Measurements from ENCODE around the gene MRS2.

- TF ChIP-seq CTCF (IDR thresholded peaks at IDR 0.05) = no peak
- no peak for TF ChIP-seq POLR2A (IDR thresholded peaks at IDR 0.05)
These were observed 45.2 kb upstream of the MRS2 start, which contains the start of gene DCDC2 for GRCh38 chr6:24357336-24358218.

All from Peyer's patch (tissue), 4 donors.